ENCODE results near the gene SPEM2. TPM values are rescaled to one million over a fixed set of nuclear protein-coding genes. Genes with fewer than 3 reads are reported as not detected.

The SPEM2 gene
- total RNA-seq, 1 donor from 2014 or later, result not detected

- TF ChIP-seq, protein P1, sequence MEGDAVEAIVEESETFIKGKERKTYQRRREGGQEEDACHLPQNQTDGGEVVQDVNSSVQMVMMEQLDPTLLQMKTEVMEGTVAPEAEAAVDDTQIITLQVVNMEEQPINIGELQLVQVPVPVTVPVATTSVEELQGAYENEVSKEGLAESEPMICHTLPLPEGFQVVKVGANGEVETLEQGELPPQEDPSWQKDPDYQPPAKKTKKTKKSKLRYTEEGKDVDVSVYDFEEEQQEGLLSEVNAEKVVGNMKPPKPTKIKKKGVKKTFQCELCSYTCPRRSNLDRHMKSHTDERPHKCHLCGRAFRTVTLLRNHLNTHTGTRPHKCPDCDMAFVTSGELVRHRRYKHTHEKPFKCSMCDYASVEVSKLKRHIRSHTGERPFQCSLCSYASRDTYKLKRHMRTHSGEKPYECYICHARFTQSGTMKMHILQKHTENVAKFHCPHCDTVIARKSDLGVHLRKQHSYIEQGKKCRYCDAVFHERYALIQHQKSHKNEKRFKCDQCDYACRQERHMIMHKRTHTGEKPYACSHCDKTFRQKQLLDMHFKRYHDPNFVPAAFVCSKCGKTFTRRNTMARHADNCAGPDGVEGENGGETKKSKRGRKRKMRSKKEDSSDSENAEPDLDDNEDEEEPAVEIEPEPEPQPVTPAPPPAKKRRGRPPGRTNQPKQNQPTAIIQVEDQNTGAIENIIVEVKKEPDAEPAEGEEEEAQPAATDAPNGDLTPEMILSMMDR (IDR thresholded peaks at IDR 0.05; ENCODE audit: borderline replicate concordance), result no peak
- Histone ChIP-seq H3K36me3 (no peaks in the 10 kb centered on the region), H3K4me3 (no peak within 1 kb of the TSS), H3K4me1 (no peaks in the 10 kb centered on the region), H3K9me3 (replicated peaks) (no peaks in the 10 kb centered on the region), H3K27ac (replicated peaks) (no peak within 1 kb of the TSS), H3K27me3 (ENCODE audit: low read depth) (no peaks in the 10 kb centered on the region)
- no peak for DNase-seq
- intact Hi-C loops (cut with micrococcal nuclease), result no loop called here
Observed at GRCh38 chr17:7419819-7420610, 5.4 kb upstream of the SPEM2 start, which contains the start of gene SPEM1. SPEM1 (plus strand) TSS chr17:7420324; CDS start chr17:7420385, 61 bp downstream.

GRCh38 chr17:7421186-7421585 lies 4.2 kb upstream of the SPEM2 start:
- DNase-seq, result no peak
- no peaks in the 10 kb centered on the region for H3K27me3 ChIP-seq (ENCODE audit: low read depth)
- H3K27ac ChIP-seq (replicated peaks), result no peak overlapping the region
- no peaks in the 10 kb centered on the region for H3K9me3 ChIP-seq (replicated peaks)
- intact Hi-C loops (cut with micrococcal nuclease), result no loop called here
- H3K4me1 ChIP-seq, result no peaks in the 10 kb centered on the region
- no peak overlapping the region for H3K4me3 ChIP-seq
- H3K36me3 ChIP-seq, result no peaks in the 10 kb centered on the region
- TF ChIP-seq, protein P1 (IDR thresholded peaks at IDR 0.05; ENCODE audit: borderline replicate concordance), result no peak

DNA sequence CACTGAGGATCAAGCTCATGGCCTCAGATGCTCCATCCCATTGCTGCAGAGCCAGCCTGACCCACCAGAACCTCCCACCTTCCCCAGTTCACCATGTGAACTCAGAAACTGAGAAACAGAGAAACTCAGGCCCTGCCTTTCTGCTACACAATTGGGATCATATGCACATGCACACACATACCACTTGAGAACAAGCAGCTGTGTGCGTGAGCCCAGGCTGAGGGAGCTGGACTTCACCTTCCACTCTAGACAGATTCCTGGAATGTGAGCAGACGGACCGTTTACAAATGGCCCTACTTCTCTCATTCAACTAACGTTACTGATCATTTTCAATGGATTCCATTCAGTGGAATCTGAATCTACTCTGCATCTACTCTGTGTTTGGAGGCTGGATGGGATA lies 1.7 kb upstream of the SPEM2 start:
- no peak for DNase-seq
- Histone ChIP-seq H3K27me3 (ENCODE audit: low read depth) (no peaks in the 10 kb centered on the region), H3K4me1 (no peaks in the 10 kb centered on the region), H3K9me3 (replicated peaks) (no peaks in the 10 kb centered on the region), H3K4me3 (no peak overlapping the region), H3K27ac (replicated peaks) (no peak overlapping the region), H3K36me3 (no peaks in the 10 kb centered on the region)
- TF ChIP-seq, protein P1 (IDR thresholded peaks at IDR 0.05; ENCODE audit: borderline replicate concordance), result no peak
- intact Hi-C loops (cut with micrococcal nuclease), result no loop called here

DNA sequence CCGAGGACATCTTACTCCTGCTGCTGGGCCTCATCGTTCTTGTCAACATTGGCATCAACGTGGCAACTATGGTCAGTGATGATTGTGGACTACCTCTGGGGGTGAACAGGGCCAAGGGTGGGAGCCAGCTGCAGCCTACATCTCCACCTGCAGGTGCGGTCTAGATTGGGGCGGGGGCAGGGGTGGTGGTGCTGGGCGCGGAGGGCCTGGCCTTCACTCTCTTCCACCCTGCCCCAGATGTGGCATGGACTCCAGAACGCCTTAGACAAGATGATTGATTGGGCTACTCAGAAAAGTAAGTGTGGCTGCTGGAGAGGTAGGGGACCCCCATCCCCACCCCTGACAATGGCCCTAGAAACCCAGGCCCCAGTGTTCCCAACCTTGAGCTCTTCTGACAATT lies 340 bp downstream of the SPEM2 start:
- Histone ChIP-seq H3K27ac (replicated peaks) (no peak overlapping the region), H3K36me3 (no peaks in the 10 kb centered on the region), H3K9me3 (replicated peaks) (no peaks in the 10 kb centered on the region), H3K27me3 (ENCODE audit: low read depth) (no peaks in the 10 kb centered on the region), H3K4me3 (no peak overlapping the region), H3K4me1 (no peaks in the 10 kb centered on the region)
- intact Hi-C loops (cut with micrococcal nuclease), result no loop called here
- DNase-seq, result no peak
- TF ChIP-seq, protein P1 (IDR thresholded peaks at IDR 0.05; ENCODE audit: borderline replicate concordance), result no peak

DNA sequence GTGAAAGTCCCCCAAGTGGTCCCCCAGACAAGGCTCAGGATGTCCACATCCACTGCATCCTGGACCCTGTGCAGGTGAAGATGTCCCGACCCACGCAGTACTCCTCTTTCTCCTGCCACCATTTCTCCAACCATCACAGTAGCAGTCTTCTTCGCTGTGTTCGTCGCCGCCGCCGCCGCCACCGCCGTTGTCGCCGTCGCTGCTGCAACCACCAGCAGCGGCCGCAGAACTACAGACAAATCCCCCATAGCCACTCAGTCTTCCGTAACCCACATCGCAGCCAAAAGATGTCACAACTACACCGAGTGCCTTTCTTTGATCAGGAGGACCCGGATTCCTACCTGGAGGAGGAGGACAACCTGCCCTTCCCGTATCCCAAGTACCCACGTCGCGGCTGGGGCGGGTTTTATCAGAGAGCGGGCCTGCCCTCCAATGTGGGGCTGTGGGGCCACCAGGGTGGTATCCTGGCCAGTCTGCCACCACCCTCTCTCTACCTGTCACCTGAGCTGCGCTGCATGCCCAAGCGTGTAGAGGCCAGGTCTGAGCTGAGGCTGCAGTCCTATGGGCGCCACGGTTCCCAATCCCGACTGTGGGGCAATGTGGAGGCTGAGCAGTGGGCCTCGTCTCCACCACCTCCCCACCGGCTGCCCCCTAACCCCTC lies 917 bp downstream of the SPEM2 start:
- Histone ChIP-seq H3K27ac (replicated peaks) (no peak overlapping the region), H3K4me1 (no peaks in the 10 kb centered on the region), H3K4me3 (no peak overlapping the region), H3K36me3 (no peaks in the 10 kb centered on the region), H3K27me3 (ENCODE audit: low read depth) (no peaks in the 10 kb centered on the region), H3K9me3 (replicated peaks) (no peaks in the 10 kb centered on the region)
- TF ChIP-seq, protein P1 (IDR thresholded peaks at IDR 0.05; ENCODE audit: borderline replicate concordance), result no peak
- intact Hi-C loops (cut with micrococcal nuclease), result no loop called here
- DNase-seq, result no peak

Data from left ventricle myocardium inferior (tissue), 1 donor.